K562 (cell line): ENCODE results near the gene JUND. TPM values are rescaled to one million over a fixed set of nuclear protein-coding genes. Genes with fewer than 3 reads are reported as not detected.

Experiments used
- ARID2 ChIP-seq: fragments of 450-650 bp; IDR thresholded peaks from 2 replicates; pipeline ENCODE4 v1.6.1; 2017; ENCODE audit warnings: antibody characterized with exemption, mild to moderate bottlenecking
- CBFA2T2 ChIP-seq: fragments of 450-650 bp; conservative IDR thresholded peaks from 2 replicates; pipeline ENCODE4 v1.6.1; 2017; ENCODE audit warnings: mild to moderate bottlenecking
- CBX3 ChIP-seq, 2 experiments: IDR thresholded peaks; 1 replicate in 1 of 2; 2 replicates in 1 of 2; pipeline ENCODE4 v1.6.1; 2012; ENCODE audit warnings: inconsistent platforms in 2 of 2, low read length in 2 of 2, borderline replicate concordance in 1 of 2, control low read depth in 1 of 2
- CBX5 ChIP-seq: IDR thresholded peaks from 2 replicates; pipeline ENCODE4 v1.6.1; 2014; ENCODE audit warnings: low read depth, borderline replicate concordance
- CBX8 ChIP-seq: fragments of 200-600 bp; sonication (generic); IDR thresholded peaks from 2 replicates; pipeline ENCODE4 v1.6.1; 2012; ENCODE audit warnings: borderline replicate concordance, mixed run types, low read depth, mild to moderate bottlenecking, moderate library complexity, mixed read lengths, low read length, control low read depth, inconsistent platforms; ENCODE audit not compliant: poor library complexity, severe bottlenecking; ENCODE audit errors: extremely low read depth
- CHD4 ChIP-seq: fragments of 200-600 bp; sonication (generic); IDR thresholded peaks from 3 replicates; pipeline ENCODE4 v1.6.1; 2012; ENCODE audit warnings: low read depth, mild to moderate bottlenecking, mixed read lengths, low read length, inconsistent platforms; ENCODE audit not compliant: insufficient read depth, insufficient replicate concordance, poor library complexity, severe bottlenecking
- L3MBTL2 ChIP-seq: fragments of 450-650 bp; IDR thresholded peaks from 2 replicates; pipeline ENCODE4 v1.6.1; 2016; ENCODE audit warnings: mild to moderate bottlenecking, moderate library complexity
- MEF2A ChIP-seq: IDR thresholded peaks from 2 replicates; pipeline ENCODE4 v1.6.1; 2011; ENCODE audit warnings: low read depth, mild to moderate bottlenecking, low read length, moderate library complexity; ENCODE audit not compliant: control insufficient read depth
- NFE2L1 ChIP-seq: fragments of 450-650 bp; IDR thresholded peaks from 2 replicates; pipeline ENCODE4 v1.6.1; 2016; ENCODE audit warnings: missing genetic modification characterization, low read depth, mild to moderate bottlenecking, missing compliant biosample characterization, moderate library complexity, borderline replicate concordance
- NFIX ChIP-seq: fragments of 250-450 bp; sonication (Bioruptor Pico); IDR thresholded peaks from 2 replicates; pipeline ENCODE4 v1.4.0; 2020; ENCODE audit warnings: low read depth, mild to moderate bottlenecking, moderate library complexity
- RB1 ChIP-seq: fragments of 450-650 bp; IDR thresholded peaks from 2 replicates; pipeline ENCODE4 v1.6.1; 2017; ENCODE audit warnings: low read depth, mild to moderate bottlenecking
- SAP30 ChIP-seq: fragments of 200-600 bp; sonication (generic); IDR thresholded peaks from 2 replicates; pipeline ENCODE4 v1.6.1; 2012; ENCODE audit warnings: borderline replicate concordance, low read depth, mild to moderate bottlenecking, moderate library complexity, low read length, control low read depth, inconsistent platforms; ENCODE audit not compliant: insufficient read depth, poor library complexity, severe bottlenecking
- SLC30A9 ChIP-seq: fragments of 250-450 bp; sonication (Bioruptor Pico); IDR thresholded peaks from 2 replicates; pipeline ENCODE4 v1.8.0; 2022; ENCODE audit warnings: mild to moderate bottlenecking, moderate library complexity
- SMARCB1 ChIP-seq: IDR thresholded peaks from 2 replicates; pipeline ENCODE4 v1.6.1; 2011; ENCODE audit warnings: improper control_type of control experiment, low read depth; ENCODE audit not compliant: insufficient read length
- ZFX ChIP-seq: sonication (generic); formaldehyde crosslinking; IDR thresholded peaks from 2 replicates; pipeline ENCODE4 v1.8.0; 2022; ENCODE audit warnings: mild to moderate bottlenecking, missing genetic modification reagents, moderate library complexity
- ZNF143 ChIP-seq: sonication (generic); formaldehyde crosslinking; IDR thresholded peaks from 2 replicates; pipeline ENCODE4 v1.9.0; 2022; ENCODE audit warnings: mild to moderate bottlenecking, missing genetic modification reagents
- polyA plus RNA-seq, 8 experiments: library from polyadenylated mRNA; depleted of rRNA in 4 of 8; stranded (reverse) in 5 of 8; unstranded in 3 of 8; fragments of >200 nt; fragmentation: Nextera tagmentation in 2 of 8; fragmentation: Illumina TruSeq in 1 of 8; extraction: Ambion mirVana in 2 of 8; extraction: Trizol in 1 of 8; gene quantifications; 2 replicates each; pipeline versions ENCODE4 v1.2.1 to v1.2.3, GENCODE V29; 2011 to 2014; ENCODE audit warnings: inconsistent platforms in 1 of 8, missing spikeins in 1 of 8
- total RNA-seq, 7 experiments: library from RNA; depleted of rRNA in 6 of 7; stranded (reverse); fragments of >200 nt in 6 of 7; fragmentation: Illumina TruSeq in 2 of 7; extraction: Trizol in 2 of 7; gene quantifications; 2 replicates each; pipeline versions ENCODE4 v1.2.1 to v1.2.3, GENCODE V29; 2011 to 2021; ENCODE audit warnings: low replicate concordance in 1 of 7
- TF ChIP-seq, protein P1 (sequence below): sonication (generic); formaldehyde crosslinking; IDR thresholded peaks from 2 replicates; pipeline ENCODE4 v1.5.0; 2020; ENCODE audit warnings: missing genetic modification reagents
- TF ChIP-seq, protein P2 (sequence below): sonication (generic); formaldehyde crosslinking; IDR thresholded peaks from 2 replicates; pipeline ENCODE4 v1.8.0; 2023; ENCODE audit warnings: missing genetic modification reagents, mild to moderate bottlenecking, borderline replicate concordance
- TF ChIP-seq, protein P3 (sequence below): fragments of 250-450 bp; sonication (Bioruptor Pico); IDR thresholded peaks from 2 replicates; pipeline ENCODE4 v1.5.0; 2020; ENCODE audit warnings: mild to moderate bottlenecking, borderline replicate concordance

The JUND gene
- total and polyA plus RNA-seq, 9 of the 15 experiments (the other 6 are each of a cell fraction or from before 2014, with no cell fraction given): 6.4 to 286 (median 42.3) TPM

DNA sequence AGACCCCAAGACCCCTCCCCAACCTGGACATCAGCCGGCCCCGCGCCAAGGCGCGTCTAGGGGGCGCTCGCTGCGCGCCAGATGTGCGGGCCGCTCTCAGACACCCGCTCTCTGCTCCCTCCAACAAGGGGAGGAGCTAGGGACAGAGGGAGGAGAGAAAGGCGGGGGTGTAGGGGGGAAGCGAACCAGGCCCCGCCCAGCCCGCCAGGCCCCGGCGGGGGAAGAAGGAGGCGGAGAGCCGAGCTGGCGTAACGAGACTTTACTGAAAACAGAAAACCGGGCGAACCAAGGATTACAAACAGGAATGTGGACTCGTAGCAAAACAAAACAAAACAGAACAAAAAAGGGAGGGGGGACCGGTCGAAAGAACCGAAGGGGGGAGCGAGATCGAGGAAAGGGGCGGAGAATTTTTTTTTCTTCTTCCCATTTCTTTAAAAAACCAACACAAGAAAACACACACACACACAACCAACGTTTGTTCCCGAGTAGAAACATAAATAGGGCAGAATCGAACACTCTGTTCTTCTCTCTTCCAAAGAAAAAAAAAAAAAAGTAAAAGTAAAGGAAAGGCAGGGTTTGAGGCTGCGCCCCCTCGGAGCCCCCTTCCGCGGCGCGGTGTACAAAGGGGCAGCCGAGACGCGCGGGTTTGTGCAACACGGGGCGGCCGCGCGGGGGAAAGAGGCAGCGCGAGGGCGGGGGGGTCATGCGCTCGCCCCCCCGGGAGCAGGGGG lies 1.7 kb downstream of the JUND start (continued):
- TF ChIP-seq, protein P1, sequence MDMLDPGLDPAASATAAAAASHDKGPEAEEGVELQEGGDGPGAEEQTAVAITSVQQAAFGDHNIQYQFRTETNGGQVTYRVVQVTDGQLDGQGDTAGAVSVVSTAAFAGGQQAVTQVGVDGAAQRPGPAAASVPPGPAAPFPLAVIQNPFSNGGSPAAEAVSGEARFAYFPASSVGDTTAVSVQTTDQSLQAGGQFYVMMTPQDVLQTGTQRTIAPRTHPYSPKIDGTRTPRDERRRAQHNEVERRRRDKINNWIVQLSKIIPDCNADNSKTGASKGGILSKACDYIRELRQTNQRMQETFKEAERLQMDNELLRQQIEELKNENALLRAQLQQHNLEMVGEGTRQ: no peak
- peak; percentile 96 for TF ChIP-seq RB1
- TF ChIP-seq SLC30A9 (CRISPR knock-in tag): no peak
- TF ChIP-seq CBX5: no peak
- TF ChIP-seq SAP30: no peak
- no peak for TF ChIP-seq CBX8
- TF ChIP-seq SMARCB1: no peak
- peak; percentile 22; the same call in 1 of the 2 replicates for TF ChIP-seq L3MBTL2
- TF ChIP-seq CBFA2T2: no peak
- TF ChIP-seq, protein P2, sequence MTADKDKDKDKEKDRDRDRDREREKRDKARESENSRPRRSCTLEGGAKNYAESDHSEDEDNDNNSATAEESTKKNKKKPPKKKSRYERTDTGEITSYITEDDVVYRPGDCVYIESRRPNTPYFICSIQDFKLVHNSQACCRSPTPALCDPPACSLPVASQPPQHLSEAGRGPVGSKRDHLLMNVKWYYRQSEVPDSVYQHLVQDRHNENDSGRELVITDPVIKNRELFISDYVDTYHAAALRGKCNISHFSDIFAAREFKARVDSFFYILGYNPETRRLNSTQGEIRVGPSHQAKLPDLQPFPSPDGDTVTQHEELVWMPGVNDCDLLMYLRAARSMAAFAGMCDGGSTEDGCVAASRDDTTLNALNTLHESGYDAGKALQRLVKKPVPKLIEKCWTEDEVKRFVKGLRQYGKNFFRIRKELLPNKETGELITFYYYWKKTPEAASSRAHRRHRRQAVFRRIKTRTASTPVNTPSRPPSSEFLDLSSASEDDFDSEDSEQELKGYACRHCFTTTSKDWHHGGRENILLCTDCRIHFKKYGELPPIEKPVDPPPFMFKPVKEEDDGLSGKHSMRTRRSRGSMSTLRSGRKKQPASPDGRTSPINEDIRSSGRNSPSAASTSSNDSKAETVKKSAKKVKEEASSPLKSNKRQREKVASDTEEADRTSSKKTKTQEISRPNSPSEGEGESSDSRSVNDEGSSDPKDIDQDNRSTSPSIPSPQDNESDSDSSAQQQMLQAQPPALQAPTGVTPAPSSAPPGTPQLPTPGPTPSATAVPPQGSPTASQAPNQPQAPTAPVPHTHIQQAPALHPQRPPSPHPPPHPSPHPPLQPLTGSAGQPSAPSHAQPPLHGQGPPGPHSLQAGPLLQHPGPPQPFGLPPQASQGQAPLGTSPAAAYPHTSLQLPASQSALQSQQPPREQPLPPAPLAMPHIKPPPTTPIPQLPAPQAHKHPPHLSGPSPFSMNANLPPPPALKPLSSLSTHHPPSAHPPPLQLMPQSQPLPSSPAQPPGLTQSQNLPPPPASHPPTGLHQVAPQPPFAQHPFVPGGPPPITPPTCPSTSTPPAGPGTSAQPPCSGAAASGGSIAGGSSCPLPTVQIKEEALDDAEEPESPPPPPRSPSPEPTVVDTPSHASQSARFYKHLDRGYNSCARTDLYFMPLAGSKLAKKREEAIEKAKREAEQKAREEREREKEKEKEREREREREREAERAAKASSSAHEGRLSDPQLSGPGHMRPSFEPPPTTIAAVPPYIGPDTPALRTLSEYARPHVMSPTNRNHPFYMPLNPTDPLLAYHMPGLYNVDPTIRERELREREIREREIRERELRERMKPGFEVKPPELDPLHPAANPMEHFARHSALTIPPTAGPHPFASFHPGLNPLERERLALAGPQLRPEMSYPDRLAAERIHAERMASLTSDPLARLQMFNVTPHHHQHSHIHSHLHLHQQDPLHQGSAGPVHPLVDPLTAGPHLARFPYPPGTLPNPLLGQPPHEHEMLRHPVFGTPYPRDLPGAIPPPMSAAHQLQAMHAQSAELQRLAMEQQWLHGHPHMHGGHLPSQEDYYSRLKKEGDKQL (CRISPR knock-in tag): no peak
- TF ChIP-seq ZNF143 (CRISPR knock-in tag): no peak
- no peak for TF ChIP-seq NFIX
- TF ChIP-seq ZFX (CRISPR knock-in tag): peak; percentile 45
- TF ChIP-seq NFE2L1 (tag): no peak
- TF ChIP-seq CBX3 (IDR thresholded peaks at IDR 0.05; ENCODE audit: borderline replicate concordance in 1 of 2, low read length in 2 of 2): no peak
- TF ChIP-seq, protein P3, sequence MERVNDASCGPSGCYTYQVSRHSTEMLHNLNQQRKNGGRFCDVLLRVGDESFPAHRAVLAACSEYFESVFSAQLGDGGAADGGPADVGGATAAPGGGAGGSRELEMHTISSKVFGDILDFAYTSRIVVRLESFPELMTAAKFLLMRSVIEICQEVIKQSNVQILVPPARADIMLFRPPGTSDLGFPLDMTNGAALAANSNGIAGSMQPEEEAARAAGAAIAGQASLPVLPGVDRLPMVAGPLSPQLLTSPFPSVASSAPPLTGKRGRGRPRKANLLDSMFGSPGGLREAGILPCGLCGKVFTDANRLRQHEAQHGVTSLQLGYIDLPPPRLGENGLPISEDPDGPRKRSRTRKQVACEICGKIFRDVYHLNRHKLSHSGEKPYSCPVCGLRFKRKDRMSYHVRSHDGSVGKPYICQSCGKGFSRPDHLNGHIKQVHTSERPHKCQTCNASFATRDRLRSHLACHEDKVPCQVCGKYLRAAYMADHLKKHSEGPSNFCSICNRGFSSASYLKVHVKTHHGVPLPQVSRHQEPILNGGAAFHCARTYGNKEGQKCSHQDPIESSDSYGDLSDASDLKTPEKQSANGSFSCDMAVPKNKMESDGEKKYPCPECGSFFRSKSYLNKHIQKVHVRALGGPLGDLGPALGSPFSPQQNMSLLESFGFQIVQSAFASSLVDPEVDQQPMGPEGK (CRISPR knock-in tag): no peak
- TF ChIP-seq CHD4: no peak
- TF ChIP-seq ARID2: no peak
- no peak; the same call in 1 of the 2 replicates for TF ChIP-seq MEF2A
